OCI-LY1 (cell line): ENCODE data around the gene ARHGAP22.

Experiments
- H2AFZ ChIP-seq: fragments of 200-600 bp; sonication (generic), shearing (Covaris generic); 2 replicates; pipeline ENCODE4 v1.6.0; 2014; ENCODE audit warnings: antibody characterized with exemption, mild to moderate bottlenecking, low read length
- H3F3A ChIP-seq: fragments of 200-600 bp; sonication (generic), shearing (Covaris generic); 2 replicates; pipeline ENCODE4 v1.6.0; 2014; ENCODE audit warnings: mild to moderate bottlenecking, antibody characterized with exemption, low read length, moderate library complexity; ENCODE audit not compliant: insufficient read depth
- H3K27ac ChIP-seq: fragments of 200-600 bp; sonication (generic); 2 replicates; pipeline ENCODE4 v1.5.1; 2014; ENCODE audit warnings: low read length, mixed run types, mild to moderate bottlenecking, low read depth; ENCODE audit not compliant: poor library complexity, severe bottlenecking
- H3K27me3 ChIP-seq: fragments of 200-600 bp; sonication (generic); 2 replicates; pipeline ENCODE4 v1.6.0; 2014; ENCODE audit warnings: antibody characterized with exemption, mild to moderate bottlenecking, low read length, moderate library complexity; ENCODE audit not compliant: insufficient read depth
- H3K36me3 ChIP-seq: fragments of 200-600 bp; sonication (generic); 2 replicates; pipeline ENCODE4 v1.6.1; 2014; ENCODE audit warnings: mild to moderate bottlenecking, antibody characterized with exemption, low read length, moderate library complexity, mixed read lengths; ENCODE audit not compliant: insufficient read depth
- H3K4me1 ChIP-seq: fragments of 200-600 bp; sonication (generic); 2 replicates; pipeline ENCODE4 v1.5.1; 2014; ENCODE audit warnings: mild to moderate bottlenecking, low read length, moderate library complexity; ENCODE audit not compliant: insufficient read depth, severe bottlenecking
- H3K4me2 ChIP-seq: fragments of 200-600 bp; sonication (generic), shearing (Covaris generic); 2 replicates; pipeline ENCODE4 v1.6.1; 2014; ENCODE audit warnings: low read length
- H3K4me3 ChIP-seq: fragments of 200-600 bp; sonication (generic); 2 replicates; pipeline ENCODE4 v1.5.1; 2014; ENCODE audit warnings: low read length, low read depth, mild to moderate bottlenecking, mixed read lengths; ENCODE audit not compliant: poor library complexity, severe bottlenecking
- H3K79me2 ChIP-seq: fragments of 200-600 bp; shearing (Covaris generic); 2 replicates; pipeline ENCODE4 v1.6.1; 2016; ENCODE audit warnings: mixed run types, low read length, mixed read lengths; ENCODE audit not compliant: insufficient read depth
- H3K9ac ChIP-seq: fragments of 200-600 bp; sonication (generic), shearing (Covaris generic); 2 replicates; pipeline ENCODE4 v1.6.1; 2014; ENCODE audit warnings: mild to moderate bottlenecking, low read length, mixed read lengths
- H3K9me2 ChIP-seq: fragments of 200-600 bp; sonication (generic), shearing (Covaris generic); 2 replicates; pipeline ENCODE4 v1.6.1; 2014; ENCODE audit warnings: low read depth, mild to moderate bottlenecking, low read length, mixed read lengths
- H3K9me3 ChIP-seq: fragments of 200-600 bp; shearing (Covaris generic); 2 replicates; pipeline ENCODE4 v1.6.1; 2014; ENCODE audit warnings: low read length, mixed read lengths
- H4K20me1 ChIP-seq: fragments of 200-600 bp; sonication (generic), shearing (Covaris generic); 2 replicates; pipeline ENCODE4 v1.6.0; 2016; ENCODE audit warnings: mild to moderate bottlenecking, low read length; ENCODE audit not compliant: insufficient read depth
- CTCF ChIP-seq: fragments of 200-600 bp; sonication (generic), shearing (Covaris generic); IDR thresholded peaks from 2 replicates; pipeline ENCODE4 v1.5.1; 2017; ENCODE audit warnings: mild to moderate bottlenecking, antibody characterized with exemption, low read length, moderate library complexity, mixed read lengths
- EZH2 ChIP-seq: fragments of 200-600 bp; sonication (generic), shearing (Covaris generic); IDR thresholded peaks from 2 replicates; pipeline ENCODE4 v1.8.0; 2017; ENCODE audit warnings: borderline replicate concordance, mixed run types, mild to moderate bottlenecking, antibody characterized with exemption, low read length, moderate library complexity, mixed read lengths

Gene ARHGAP22

GRCh38 chr10:48567346-48567745 is 37.5 kb downstream of the ARHGAP22 start:
- no peak for TF ChIP-seq EZH2
- H3F3A ChIP-seq = no peaks in the 10 kb centered on the region
- no peak overlapping the region for H3K27ac ChIP-seq
- no peaks in the 10 kb centered on the region for H3K4me1 ChIP-seq
- no peaks in the 10 kb centered on the region for H3K27me3 ChIP-seq
- no peaks in the 10 kb centered on the region for H3K36me3 ChIP-seq
- no peak overlapping the region for H3K9ac ChIP-seq
- H3K4me3 ChIP-seq = no peak overlapping the region
- no peaks in the 10 kb centered on the region for H4K20me1 ChIP-seq
- H3K9me2 ChIP-seq = no peaks in the 10 kb centered on the region
- H2AFZ ChIP-seq = no peak overlapping the region
- no peaks in the 10 kb centered on the region for H3K9me3 ChIP-seq
- H3K4me2 ChIP-seq = no peak overlapping the region
- no peaks in the 10 kb centered on the region for H3K79me2 ChIP-seq

- TF ChIP-seq CTCF = no peak
- no peak for TF ChIP-seq EZH2
- Histone ChIP-seq H3F3A (no peaks in the 10 kb centered on the region), H3K4me2 (no peak overlapping the region), H3K9ac (no peak overlapping the region), H3K27me3 (no peaks in the 10 kb centered on the region), H3K4me1 (no peaks in the 10 kb centered on the region), H3K79me2 (no peaks in the 10 kb centered on the region), H4K20me1 (no peaks in the 10 kb centered on the region), H3K36me3 (no peaks in the 10 kb centered on the region), H2AFZ (no peak overlapping the region), H3K4me3 (no peak overlapping the region), H3K27ac (no peak overlapping the region), H3K9me3 (no peaks in the 10 kb centered on the region), H3K9me2 (no peaks in the 10 kb centered on the region)
Observed at GRCh38 chr10:48564466-48565160, 40.3 kb downstream of the ARHGAP22 start.

GRCh38 chr10:48557511-48558123 is 47.3 kb downstream of the ARHGAP22 start:
- H3K9me2 ChIP-seq = no peaks in the 10 kb centered on the region
- no peaks in the 10 kb centered on the region for H3K9me3 ChIP-seq
- no peaks in the 10 kb centered on the region for H3K4me1 ChIP-seq
- no peak overlapping the region for H3K4me2 ChIP-seq
- no peaks in the 10 kb centered on the region for H3K36me3 ChIP-seq
- no peak overlapping the region for H3K4me3 ChIP-seq
- H3K79me2 ChIP-seq = no peaks in the 10 kb centered on the region
- no peaks in the 10 kb centered on the region for H4K20me1 ChIP-seq
- H3K27me3 ChIP-seq = no peaks in the 10 kb centered on the region
- TF ChIP-seq CTCF = no peak
- no peak for TF ChIP-seq EZH2
- no peak overlapping the region for H3K27ac ChIP-seq
- no peak overlapping the region for H2AFZ ChIP-seq
- no peak overlapping the region for H3K9ac ChIP-seq
- no peaks in the 10 kb centered on the region for H3F3A ChIP-seq
